HG02840 (cell line): Measurements from ENCODE around the gene LOXL4.

Experiments used
- ATAC-seq: cut with Tn5 transposase; IDR thresholded peaks from one replicate; pipeline ENCODE4 v1.9.1; 2021; ENCODE audit warnings: mild to moderate bottlenecking, moderate library complexity, moderate number of reproducible peaks; ENCODE audit not compliant: unreplicated experiment, low FRiP score

Gene LOXL4

GRCh38 chr10:98205351-98205750 lies 62.6 kb downstream of the LOXL4 start:
- ATAC-seq, result no peak

GRCh38 chr10:98202378-98202777 lies 65.6 kb downstream of the LOXL4 start:
- ATAC-seq, result no peak

- ATAC-seq, result no peak
Measured at GRCh38 chr10:98201760-98202159, 66.2 kb downstream of the LOXL4 start.
